NCI-H524 treated with DMSO at 0.1 percent for 48 hours (cell line): Measurements from ENCODE around the gene ASB10.

Experiments
- DNase-seq: peaks from one replicate; lab custom pipeline; 2025; lab: John Stamatoyannopoulos, UW

Gene ASB10

DNA sequence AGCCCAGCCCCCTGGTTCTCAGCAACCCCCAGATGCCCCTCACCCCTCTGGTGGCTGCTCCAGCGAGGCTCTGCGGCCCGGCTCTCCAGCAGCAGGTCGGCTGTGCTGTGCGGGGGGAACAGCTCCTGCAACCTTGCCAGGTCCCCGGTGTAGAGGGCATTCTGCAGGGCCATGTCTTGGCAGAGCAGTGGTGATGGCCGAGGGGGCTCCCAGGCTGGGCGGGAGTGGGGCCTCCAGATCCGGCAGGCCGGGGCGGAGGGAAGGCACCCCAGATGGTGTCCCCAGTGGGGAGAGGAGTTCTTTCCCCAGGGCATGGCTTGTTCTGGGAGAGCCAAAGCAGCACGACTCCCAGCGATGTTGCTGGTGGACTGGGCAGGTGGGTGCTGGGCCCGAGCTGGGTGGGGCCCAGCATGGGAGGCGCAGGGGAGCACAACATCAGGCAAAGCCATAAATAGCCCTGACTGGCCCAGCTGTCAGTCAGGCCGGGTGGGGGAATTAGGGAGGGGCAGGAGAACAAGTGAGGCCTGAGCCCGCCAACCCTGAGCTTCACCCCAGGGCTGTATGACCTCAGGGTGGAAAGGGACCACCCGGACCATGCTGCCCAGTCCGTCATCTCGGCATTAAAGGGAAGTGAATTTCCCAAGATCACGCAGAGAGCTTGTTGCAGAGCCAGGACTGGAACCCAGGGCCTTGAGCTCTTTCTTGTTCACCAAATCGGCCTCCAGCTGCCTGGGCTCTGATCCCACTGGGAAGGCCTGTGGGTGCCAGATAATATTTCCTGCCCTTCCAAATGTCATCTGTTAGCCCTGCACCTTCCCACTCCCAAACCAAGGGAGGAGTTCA lies 580 bp upstream of the ASB10 start:
- no peak for DNase-seq

- DNase-seq, result no peak
These were observed 1.0 kb downstream of the ASB10 start for GRCh38 chr7:151185762-151186639.

DNA sequence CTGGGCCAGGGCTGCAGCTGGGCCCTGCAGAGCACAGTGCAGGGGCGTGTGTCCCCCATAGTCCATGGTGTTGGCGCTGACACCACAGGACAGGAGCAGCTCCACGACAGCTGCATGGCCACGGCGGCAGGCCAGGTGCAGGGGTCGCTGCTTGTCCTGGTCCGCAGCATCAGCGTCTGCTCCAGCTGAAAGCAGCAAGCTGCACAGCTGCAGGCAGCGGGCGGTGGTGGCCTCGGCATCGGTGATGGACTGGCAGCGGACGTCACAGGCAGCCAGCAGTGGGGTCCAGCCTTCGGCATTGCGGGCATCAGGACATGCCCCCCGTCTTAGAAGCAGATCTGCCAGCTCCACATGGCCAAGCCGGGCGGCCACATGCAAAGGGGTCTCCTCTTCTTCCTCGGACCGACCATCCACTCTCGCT lies 6.0 kb downstream of the ASB10 start:
- DNase-seq, result no peak

DNA sequence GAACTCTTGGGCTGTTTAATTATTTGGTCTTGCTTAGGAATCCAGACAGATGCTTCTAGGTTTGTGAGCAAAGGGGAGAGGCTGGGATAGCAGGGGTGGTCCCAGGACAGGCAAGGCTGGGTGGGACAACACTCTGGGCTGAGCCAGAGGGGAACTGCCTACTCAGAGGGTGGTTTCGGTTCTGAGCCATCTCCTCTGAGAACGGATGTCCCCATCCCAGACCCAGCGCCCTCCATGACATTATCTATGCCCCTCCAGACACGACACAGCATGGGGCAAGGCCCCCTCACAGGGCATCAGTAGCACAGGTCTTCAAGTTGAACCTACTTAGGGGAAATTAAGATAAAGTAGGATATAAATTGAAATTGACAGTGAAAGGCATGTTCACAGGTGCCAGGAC lies 7.1 kb downstream of the ASB10 start:
- DNase-seq, result no peak

DNA sequence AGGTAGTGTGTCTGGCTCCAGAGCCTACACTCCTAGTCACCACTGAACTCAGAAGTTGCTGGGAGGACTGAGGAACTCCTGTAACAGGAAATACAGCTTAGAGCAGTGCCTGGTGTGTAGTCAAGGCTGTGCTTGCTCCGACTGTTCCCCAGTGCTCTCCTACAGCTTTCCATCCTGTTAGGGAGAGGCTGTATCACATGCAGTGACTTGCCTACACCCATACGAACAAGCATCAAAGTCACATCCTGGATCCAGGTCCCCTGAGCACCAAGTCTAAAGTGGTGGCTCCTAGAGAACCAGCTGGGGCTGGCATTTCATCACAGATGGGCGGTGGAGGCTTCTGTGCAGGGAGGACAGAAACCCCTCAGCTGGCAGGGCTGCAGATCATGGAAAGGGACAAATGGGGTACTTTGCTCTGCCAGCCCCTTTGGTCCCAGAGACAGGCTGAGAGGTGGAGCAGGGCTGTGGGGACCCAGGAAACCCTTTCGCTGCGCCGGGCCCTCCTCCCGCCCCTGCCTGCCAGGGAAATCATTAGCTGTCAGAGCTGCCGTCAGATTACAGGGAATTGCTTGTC lies 7.7 kb downstream of the ASB10 start:
- DNase-seq, result no peak

GRCh38 chr7:151178831-151179230 lies 8.2 kb downstream of the ASB10 start:
- no peak for DNase-seq

- no peak for DNase-seq
These were observed 8.8 kb downstream of the ASB10 start for GRCh38 chr7:151178236-151178635.

DNA sequence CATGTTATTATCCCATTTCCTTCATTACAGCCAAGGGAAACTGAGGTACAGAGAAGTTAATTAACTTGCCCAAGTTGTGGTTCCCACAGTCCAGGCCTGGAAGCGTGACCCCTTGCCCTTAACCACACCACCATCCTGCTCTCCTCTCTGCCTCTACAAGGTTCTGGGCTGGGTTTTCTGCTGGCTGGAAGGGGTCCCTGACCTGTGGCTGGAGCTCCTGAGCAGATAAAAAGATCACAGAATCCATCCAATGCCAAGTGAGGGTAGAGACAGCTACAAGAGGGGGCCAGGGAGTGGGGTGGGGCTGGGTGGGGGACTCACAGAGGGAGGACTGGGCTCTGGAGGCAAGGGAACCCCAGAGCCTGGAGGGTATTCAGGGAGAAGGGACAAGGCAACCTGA lies 9.7 kb downstream of the ASB10 start:
- no peak for DNase-seq

GRCh38 chr7:151176401-151176800 lies 10.6 kb downstream of the ASB10 start:
- DNase-seq, result no peak

DNA sequence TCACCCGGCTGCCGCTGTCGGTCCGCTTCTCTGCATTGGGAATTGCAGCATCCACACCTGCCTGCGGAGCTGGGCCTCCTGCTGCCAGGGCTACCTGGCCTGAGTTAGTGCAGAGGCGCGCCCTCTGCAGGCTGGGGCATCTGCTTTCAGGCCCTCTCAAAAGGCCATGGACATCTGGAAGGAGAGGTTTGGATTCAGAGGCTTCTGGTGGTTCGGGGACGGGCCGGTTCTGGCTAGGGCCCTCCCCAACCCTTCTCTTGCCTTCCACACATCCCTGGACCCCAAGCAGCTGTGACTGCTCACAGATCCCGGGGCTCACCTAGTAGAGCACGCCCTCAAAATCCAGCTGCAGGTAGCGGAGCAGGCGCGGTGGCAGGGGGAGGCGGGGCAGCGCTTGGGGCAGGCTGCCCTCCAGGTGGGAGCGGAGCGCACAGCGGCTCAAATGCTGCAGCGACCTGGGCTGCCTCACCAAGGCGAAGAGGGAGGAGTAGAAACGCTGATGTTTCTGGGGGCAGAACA lies 11.2 kb downstream of the ASB10 start:
- DNase-seq, result no peak

DNA sequence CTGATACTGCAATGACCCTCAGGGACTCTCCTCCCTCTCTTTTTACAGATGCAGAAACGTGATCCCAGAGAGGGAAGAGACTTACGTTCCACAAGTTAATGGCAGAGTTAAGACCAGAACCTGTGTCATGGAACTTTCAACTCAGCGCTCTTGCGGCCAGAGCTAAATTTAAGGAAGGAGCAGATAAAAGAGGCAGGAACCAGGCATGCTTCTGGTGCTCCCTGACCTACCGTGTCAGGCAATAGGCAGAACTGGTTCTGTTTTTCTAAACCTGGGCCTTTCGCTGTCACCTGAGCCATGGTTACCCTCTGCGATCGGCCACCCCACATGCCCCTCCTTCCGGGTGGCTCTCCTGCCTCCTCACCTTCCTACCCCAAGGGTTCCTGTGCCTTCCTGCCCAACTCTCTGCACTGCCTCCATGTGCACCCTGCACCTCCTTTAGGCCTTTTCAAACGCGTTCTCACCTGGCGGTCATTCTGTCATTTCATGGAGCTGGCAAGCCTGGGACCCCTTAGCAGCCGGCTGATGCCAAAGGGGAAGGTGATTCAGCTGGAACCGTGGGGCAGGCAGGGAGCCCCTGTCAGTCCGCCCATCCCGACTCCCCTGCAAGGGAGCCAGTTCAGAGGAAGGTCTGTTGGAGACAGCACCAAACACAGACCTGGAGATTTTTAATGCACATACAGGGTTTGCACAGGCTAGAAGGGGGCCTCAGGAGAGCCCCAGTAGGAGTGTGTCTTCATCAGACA lies 11.8 kb downstream of the ASB10 start:
- DNase-seq, result no peak

DNA sequence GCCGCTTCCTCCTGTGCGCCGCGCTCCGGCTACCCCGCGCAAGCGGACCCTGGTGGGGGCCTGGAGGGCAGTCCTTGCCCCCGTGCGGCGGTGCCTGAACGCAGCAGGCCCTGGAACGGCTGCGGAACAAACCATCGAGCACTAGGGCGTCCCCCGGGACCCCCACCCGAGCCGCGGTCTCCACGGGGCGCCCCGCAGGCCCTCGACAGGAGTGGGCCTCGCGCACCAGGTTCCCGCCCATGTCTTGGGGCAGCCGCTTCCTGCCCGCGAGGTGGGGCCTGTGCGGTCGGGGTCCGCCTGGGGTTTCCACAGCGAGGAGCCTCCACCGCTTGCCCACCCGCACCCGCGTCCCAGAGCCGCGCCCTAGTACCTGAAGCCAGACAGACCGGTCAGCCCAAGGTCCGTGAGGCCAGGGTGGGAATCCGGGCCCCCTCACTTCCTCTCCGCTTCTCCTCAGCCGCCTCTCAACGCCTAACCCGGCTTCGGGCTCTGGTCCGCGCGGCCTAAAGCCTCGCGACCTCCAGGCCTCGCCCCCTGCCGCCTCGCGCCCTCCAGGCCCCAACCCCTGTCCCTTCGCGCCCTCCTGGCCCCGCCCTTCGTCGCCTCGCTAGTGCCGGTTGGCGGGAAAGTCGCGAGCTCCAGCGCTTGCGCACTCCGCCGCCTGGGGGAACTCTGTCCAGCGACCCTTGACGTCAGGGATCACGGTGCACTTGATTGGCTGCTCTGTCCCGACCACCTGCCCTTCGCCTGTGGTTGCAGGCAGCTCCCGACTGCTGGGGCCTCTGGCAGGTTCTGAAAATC lies 12.6 kb downstream of the ASB10 start:
- no peak for DNase-seq

GRCh38 chr7:151173386-151174245 lies 13.4 kb downstream of the ASB10 start:
- no peak for DNase-seq

DNA sequence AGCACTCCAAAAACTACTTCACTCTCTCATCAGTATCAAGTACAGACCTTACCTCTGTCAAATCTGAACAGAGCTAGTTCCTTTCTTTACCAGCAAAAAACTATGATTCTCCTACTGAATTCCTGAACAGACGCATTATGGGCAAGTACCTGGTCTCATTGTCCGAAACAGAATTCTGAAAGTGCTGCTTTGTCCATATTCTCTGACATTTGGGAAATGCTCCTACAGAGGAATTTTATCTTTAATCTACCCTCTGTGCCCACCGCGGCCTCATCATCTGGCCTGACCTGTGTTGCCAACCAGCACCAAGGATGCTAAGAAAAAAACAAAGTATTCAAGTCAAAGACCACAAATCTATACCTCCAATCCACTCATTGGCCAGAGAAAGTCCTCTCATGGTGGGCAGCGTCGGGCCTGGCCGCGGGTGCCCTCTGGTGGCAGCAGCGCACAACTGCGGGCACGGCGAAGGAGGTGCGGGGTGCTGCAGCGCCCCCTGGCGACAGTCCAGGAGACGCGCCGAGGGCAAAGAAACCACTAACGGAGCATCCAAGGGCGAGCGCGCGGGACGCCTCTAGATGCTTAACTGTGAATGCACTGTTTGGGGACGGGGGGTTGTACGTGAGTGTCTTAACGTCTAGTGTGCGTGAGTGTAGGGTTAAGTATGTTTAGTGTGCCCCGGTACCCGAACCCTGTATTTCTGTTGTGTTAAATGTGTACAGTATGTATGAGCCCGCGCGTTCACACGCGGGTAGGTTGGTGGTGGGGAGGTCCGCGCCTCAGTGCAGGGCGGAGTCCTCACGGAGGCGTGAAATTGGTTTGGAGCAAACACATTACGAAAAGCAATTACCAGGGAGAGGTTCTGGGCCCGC lies 14.5 kb downstream of the ASB10 start:
- no peak for DNase-seq

DNA sequence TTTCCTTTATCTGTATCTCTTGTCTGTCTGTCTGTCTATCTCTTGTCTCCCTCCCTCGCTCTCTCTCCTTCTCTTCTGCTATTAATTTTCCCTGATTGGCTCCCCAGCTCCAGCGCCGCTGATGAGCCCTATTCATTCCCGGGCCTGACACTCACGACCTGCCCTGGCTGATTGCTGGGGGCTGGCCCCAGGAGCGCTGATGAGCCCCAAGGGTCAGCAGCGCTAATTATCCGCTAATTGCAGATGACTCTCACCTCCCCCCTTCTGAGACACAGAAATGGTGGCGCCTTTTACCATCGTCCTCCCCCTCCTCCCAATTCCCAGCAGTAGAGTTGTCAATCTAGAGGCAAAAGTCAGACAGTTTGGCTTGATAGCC lies 18.3 kb downstream of the ASB10 start:
- no peak for DNase-seq

DNA sequence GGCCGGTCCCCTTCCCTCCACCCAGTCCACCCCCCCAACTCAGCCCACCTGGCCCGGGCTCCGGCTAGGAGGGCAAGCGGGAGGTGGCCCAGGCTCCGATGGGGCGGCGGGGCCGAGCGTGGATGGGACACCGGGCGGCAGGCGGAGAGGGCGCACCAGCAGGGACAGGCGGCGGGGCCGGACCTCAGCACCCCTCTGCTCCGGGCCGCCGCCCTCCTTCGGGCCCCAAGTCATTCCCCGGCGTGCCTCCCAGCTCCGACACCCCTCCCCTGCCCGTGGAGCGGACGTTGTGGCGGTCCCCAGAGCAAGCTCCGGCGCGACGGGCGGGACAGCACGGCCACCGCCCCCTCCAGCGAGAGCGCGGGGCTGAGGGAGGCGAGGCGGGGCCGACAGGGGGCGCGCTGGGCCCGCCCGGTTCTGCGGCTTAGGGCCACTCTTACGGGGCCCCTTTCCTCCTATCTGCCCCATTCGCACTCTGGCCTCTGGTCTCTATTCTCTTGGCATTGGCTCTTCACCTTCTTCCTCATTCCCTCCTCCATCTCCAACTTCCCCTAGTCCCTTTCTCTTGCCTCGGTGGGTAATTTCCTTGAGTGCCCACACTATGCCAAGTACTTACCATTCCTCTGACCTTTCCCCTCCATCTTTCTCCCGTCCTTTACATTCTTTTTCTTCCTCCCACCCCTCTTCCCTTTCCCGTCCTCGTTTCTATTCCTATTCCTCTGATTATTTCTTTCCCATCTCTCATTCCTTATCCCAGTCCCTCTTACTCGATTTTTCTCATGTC lies 18.9 kb downstream of the ASB10 start:
- DNase-seq, result no peak

DNA sequence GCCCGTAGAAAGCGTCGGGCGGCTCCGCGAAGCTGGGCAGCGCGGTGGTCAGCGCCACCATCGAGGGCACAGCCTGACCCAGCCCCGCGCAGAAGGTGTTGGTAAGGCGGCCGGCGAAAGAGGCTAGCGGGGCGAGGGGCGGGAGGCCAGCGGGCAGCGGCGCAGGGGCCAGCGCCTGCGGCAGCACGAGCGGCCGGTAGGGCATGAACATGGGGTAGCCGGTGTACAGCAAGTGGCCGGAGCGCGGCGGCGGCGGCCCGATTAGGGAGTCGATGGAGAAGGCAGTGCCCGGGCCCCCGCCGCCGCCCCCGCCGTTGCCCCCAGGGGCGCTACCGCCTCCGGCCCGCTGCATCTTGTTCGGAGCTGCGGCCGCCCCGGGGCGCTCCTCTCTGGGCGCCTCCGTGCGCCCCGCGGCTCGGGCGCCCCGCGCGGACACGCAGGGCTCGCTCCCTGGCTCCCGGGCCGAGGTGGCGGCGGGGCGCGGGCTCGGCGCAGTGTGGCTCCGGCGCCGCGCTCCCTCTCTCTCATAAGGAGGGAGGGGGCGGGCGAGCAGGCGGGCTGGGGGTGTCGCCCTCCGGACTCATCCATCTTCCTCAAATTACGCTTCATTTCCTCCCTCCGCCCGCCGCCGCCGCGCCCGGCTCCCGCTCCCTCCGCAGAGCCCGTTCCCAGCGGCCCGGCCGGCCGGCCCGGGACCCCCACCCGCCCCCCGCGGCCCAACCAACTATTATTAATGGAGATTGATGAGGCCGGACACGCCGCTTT lies 19.7 kb downstream of the ASB10 start, which contains the start of gene GBX1:
GBX1 (minus strand) TSS at position 498 of the 765 bp plus-strand sequence; CDS start at position 352, 146 bp downstream.
- DNase-seq, result no peak
